Suprapubic skin (tissue), 4 donors: ENCODE measurements around the gene APOL1. TPM values are rescaled to one million over a fixed set of nuclear protein-coding genes. Genes with fewer than 3 reads are reported as not detected.

Experiments
- DNase-seq, 2 donors: peaks; one replicate each; pipeline ENCODE4 v3.0.0-alpha.2; 2019; ENCODE audit warnings: low spot score in 2 of 2
- H3K27ac ChIP-seq: fragments of 200-600 bp; sonication (generic); one replicate; pipeline ENCODE4 v1.5.1; 2019
- H3K27me3 ChIP-seq: fragments of 200-600 bp; sonication (generic); one replicate; pipeline ENCODE4 v1.5.1; 2019
- H3K36me3 ChIP-seq: fragments of 200-600 bp; sonication (generic); one replicate; pipeline ENCODE4 v1.5.1; 2019
- H3K4me1 ChIP-seq: fragments of 200-600 bp; sonication (generic); one replicate; pipeline ENCODE4 v1.5.1; 2019
- H3K4me3 ChIP-seq: fragments of 200-600 bp; sonication (generic); one replicate; pipeline ENCODE4 v1.5.1; 2019; ENCODE audit warnings: mild to moderate bottlenecking
- H3K9me3 ChIP-seq: fragments of 200-600 bp; sonication (generic); one replicate; pipeline ENCODE4 v1.5.1; 2019
- CTCF ChIP-seq, 2 donors: fragments of 200-600 bp in 1 of 2; fragments of 450-650 bp in 1 of 2; sonication (generic) in 1 of 2; IDR thresholded peaks; one replicate each; pipeline ENCODE4 v1.5.1; 2016 to 2019; ENCODE audit warnings: antibody characterized with exemption in 2 of 2, mild to moderate bottlenecking in 1 of 2, moderate library complexity in 1 of 2
- EP300 ChIP-seq: sonication (generic); formaldehyde crosslinking; IDR thresholded peaks from one replicate; pipeline ENCODE4 v1.6.1; 2017; ENCODE audit warnings: antibody characterized with exemption
- POLR2A ChIP-seq, 2 donors: fragments of 450-650 bp; IDR thresholded peaks; one replicate each; pipeline ENCODE4 v1.6.1; 2017; ENCODE audit warnings: antibody characterized with exemption in 2 of 2, mild to moderate bottlenecking in 2 of 2, moderate library complexity in 2 of 2
- POLR2AphosphoS5 ChIP-seq, 3 donors: sonication (generic); formaldehyde crosslinking; IDR thresholded peaks; one replicate each; pipeline ENCODE4 v1.6.1; 2017; ENCODE audit warnings: antibody characterized with exemption in 3 of 3
- WGBS: methylation state at CpG from one replicate; pipeline ENCODE4 v1.1.5; 2018; 5-methylcytosine and 5-hydroxymethylcytosine counted together
- total RNA-seq, 4 donors: library from RNA; depleted of rRNA; stranded (reverse); fragments of >200 nt; gene quantifications; one replicate each; pipeline ENCODE4 v1.1.0, GENCODE V29; 2016

Gene APOL1
- total RNA-seq, 4 donors from 2014 or later = 1.2 to 7.3 (median 3.0) TPM

- H3K4me1 ChIP-seq = no peaks in the 10 kb centered on the region
- H3K4me3 ChIP-seq = no peak overlapping the region
- H3K27ac ChIP-seq = no peak overlapping the region
- DNase-seq = no peak
- no peaks in the 10 kb centered on the region for H3K9me3 ChIP-seq
- WGBS = 88% methylated on average over 17 of the region's 18 CpGs
- no peak for TF ChIP-seq POLR2AphosphoS5 (IDR thresholded peaks at IDR 0.05)
- TF ChIP-seq POLR2A (IDR thresholded peaks at IDR 0.05) = no peak
- no peak for TF ChIP-seq CTCF (IDR thresholded peaks at IDR 0.05)
- no peak for TF ChIP-seq EP300
- H3K36me3 ChIP-seq = peaks cover 98% of the 10 kb centered on the region
- H3K27me3 ChIP-seq = no peaks in the 10 kb centered on the region
Measured at GRCh38 chr22:36306227-36306626, 53.3 kb downstream of the APOL1 start.

- no peak for TF ChIP-seq POLR2A (IDR thresholded peaks at IDR 0.05)
- TF ChIP-seq CTCF (IDR thresholded peaks at IDR 0.05) = no peak
- TF ChIP-seq POLR2AphosphoS5 (IDR thresholded peaks at IDR 0.05) = no peak
- no peaks in the 10 kb centered on the region for H3K4me1 ChIP-seq
- peaks cover 100% of the 10 kb centered on the region for H3K36me3 ChIP-seq
- H3K4me3 ChIP-seq = no peak overlapping the region
- no peak overlapping the region for H3K27ac ChIP-seq
- H3K9me3 ChIP-seq = no peaks in the 10 kb centered on the region
- no peaks in the 10 kb centered on the region for H3K27me3 ChIP-seq
- DNase-seq = no peak
- 72% methylated on average over 16 of the region's 17 CpGs for WGBS
Measured at GRCh38 chr22:36308880-36309279, 55.9 kb downstream of the APOL1 start.

- Histone ChIP-seq H3K36me3 (peaks cover 99% of the 10 kb centered on the region), H3K27me3 (no peaks in the 10 kb centered on the region), H3K4me3 (no peak overlapping the region), H3K27ac (no peak overlapping the region), H3K9me3 (no peaks in the 10 kb centered on the region), H3K4me1 (no peaks in the 10 kb centered on the region)
- TF ChIP-seq EP300 = no peak
- no peak for TF ChIP-seq CTCF (IDR thresholded peaks at IDR 0.05)
- no peak for TF ChIP-seq POLR2A (IDR thresholded peaks at IDR 0.05)
- no peak for TF ChIP-seq POLR2AphosphoS5 (IDR thresholded peaks at IDR 0.05)
- 87% methylated on average over 11 of the region's 18 CpGs for WGBS
- DNase-seq = no peak
Measured at GRCh38 chr22:36311386-36312085, 58.6 kb downstream of the APOL1 start.

- H3K27ac ChIP-seq = no peak overlapping the region
Measured at GRCh38 chr22:36315325-36315724, 62.4 kb downstream of the APOL1 start.

More at GRCh38 chr22:36315325-36315724, 62.4 kb downstream of the APOL1 start:
- Histone ChIP-seq H3K27me3 (no peaks in the 10 kb centered on the region), H3K36me3 (peaks cover 99% of the 10 kb centered on the region), H3K9me3 (no peaks in the 10 kb centered on the region), H3K4me3 (no peak overlapping the region), H3K4me1 (no peaks in the 10 kb centered on the region)
- TF ChIP-seq POLR2AphosphoS5 (IDR thresholded peaks at IDR 0.05) = no peak
- TF ChIP-seq POLR2A (IDR thresholded peaks at IDR 0.05) = no peak
- no peak for TF ChIP-seq EP300
- TF ChIP-seq CTCF (IDR thresholded peaks at IDR 0.05) = no peak
- 90% methylated on average over 7 of the region's 7 CpGs for WGBS
- no peak for DNase-seq
